Heart right ventricle (tissue), 16 donors: ENCODE measurements around the gene NUDT16L1. TPM values are rescaled to one million over a fixed set of nuclear protein-coding genes. Genes with fewer than 3 reads are reported as not detected.
"Not testable (repeated sequence)": the region's sequence is repeated elsewhere in the genome, so short reads cannot be mapped to it uniquely, and the experiment has no call there.

Experiments
- ATAC-seq, 8 donors: fragments of 200-7000 bp; cut with Tn5 transposase; one replicate each; pipeline ENCODE4 v1.9.1; 2020; ENCODE audit warnings: mild to moderate bottlenecking in 8 of 8, moderate library complexity in 8 of 8, moderate number of reproducible peaks in 1 of 8
- DNase-seq, 2 donors: peaks; one replicate each; pipeline ENCODE4 v3.0.0-alpha.2; 2020
- H3K27ac ChIP-seq, 10 donors: fragments of 200-600 bp; sonication (generic) in 2 of 10; one replicate each; pipeline versions ENCODE4 v1.5.0 to v1.8.0; 2020 to 2022; ENCODE audit warnings: mild to moderate bottlenecking in 3 of 10
- H3K27me3 ChIP-seq, 7 donors: fragments of 200-600 bp; one replicate each; pipeline ENCODE4 v1.8.0; 2021 to 2022; ENCODE audit warnings: mild to moderate bottlenecking in 2 of 7
- H3K36me3 ChIP-seq, 9 donors: fragments of 200-600 bp; sonication (generic) in 1 of 9; one replicate each; pipeline versions ENCODE4 v1.5.0 to v1.8.0; 2020 to 2022; ENCODE audit warnings: mild to moderate bottlenecking in 2 of 9
- H3K4me1 ChIP-seq, 9 donors: fragments of 200-600 bp; sonication (generic) in 1 of 9; one replicate each; pipeline versions ENCODE4 v1.5.0 to v1.8.0; 2020 to 2022; ENCODE audit warnings: mild to moderate bottlenecking in 4 of 9
- H3K4me3 ChIP-seq, 10 donors: fragments of 200-600 bp; sonication (generic) in 2 of 10; one replicate each; pipeline versions ENCODE4 v1.5.0 to v1.8.0; 2020 to 2022; ENCODE audit warnings: mild to moderate bottlenecking in 7 of 10, moderate library complexity in 2 of 10
- H3K9me3 ChIP-seq, 11 donors: fragments of 200-600 bp in 10 of 11; sonication (generic) in 2 of 11; one replicate each; pipeline versions ENCODE4 v1.5.0 to v1.8.0; 2013 to 2022; ENCODE audit warnings: mild to moderate bottlenecking in 2 of 11, control low read depth in 1 of 11, moderate library complexity in 1 of 11
- WGBS, 2 donors: extraction: QIAGEN DNeasy Blood & Tissue Kit; methylation state at CpG; one replicate each; pipeline ENCODE4 v1.1.7; 2013; ENCODE audit warnings: inconsistent platforms in 1 of 2; 5-methylcytosine and 5-hydroxymethylcytosine counted together
- intact Hi-C, 10 donors: fragments of 100-400 bp; cut with DNase I; formaldehyde crosslinking; loops; one replicate each; pipeline versions ENCODE4 v1.11.1 to v1.14.2; 2022
- polyA plus RNA-seq, 2 donors: library from polyadenylated mRNA; stranded (reverse); fragments of 200-250 nt; gene quantifications; one replicate each; pipeline ENCODE4 v1.2.3, GENCODE V29; 2013
- total RNA-seq, 10 donors: library from RNA; stranded (reverse); fragmentation: NEBNext Ultra II Directional in 3 of 10; extraction: Animal tissue kit (Norgen Biotek cat#: 25700) in 3 of 10; gene quantifications; one replicate each; pipeline versions ENCODE4 v1.2.1 to v1.2.4, GENCODE V29; 2021 to 2023
- TF ChIP-seq, protein P1 (sequence below), 9 donors: fragments of 200-600 bp; sonication (generic) in 2 of 9; IDR thresholded peaks; one replicate each; pipeline versions ENCODE4 v1.5.0 to v1.8.0; 2021 to 2022; ENCODE audit warnings: antibody characterized with exemption in 9 of 9, mild to moderate bottlenecking in 5 of 9, moderate library complexity in 1 of 9
- donor health status: Arrhythmogenic right ventricular cardiomyopathy.
- donor health status: ischemic (EF 13 %, LVEDD 7.1; RV severe dilation, severe dysfunction).
- donor health status: healthy with polysubstance abuse.
- donor health status: DM: no; HTN: yes; CAD: no.
- donor health status: DM: no; HTN: no; CAD: no.
- donor health status: ischemic (EF 25% LVEDD 6.9; RV normal size, moderate dysfunction).
- donor health status: ischemic (EF 25% LVEDD 5.7; RV mildly dilated, moderate dysfunction).
- donor health status: healthy.
- donor health status: DM: yes; HTN: yes; CAD: no.
- donor health status: Ischemic cardiomyopathy.
- donor health status: ischemic (EF 35%, LVEDD 5.7; RV mildly dilated, moderate dysfunction).
- donor health status: nonischemic (EF 11% LVEDD 7.7; RV severe dilation, severe dysfunction).
- donor health status: DM: yes; HTN: yes; CAD: no.
- donor health status: PGD.
- donor health status: ischemic (EF 29% LVEDD 5.4; RV normal size, mild dysfunction).
- donor health status: nonischemic (EF 23%, LVEDD 6.1; RV moderate dilation, normal function).

The NUDT16L1 gene
- total and polyA plus RNA-seq, 12 donors, result 25.4 to 65.7 (median 47.0) TPM

DNA sequence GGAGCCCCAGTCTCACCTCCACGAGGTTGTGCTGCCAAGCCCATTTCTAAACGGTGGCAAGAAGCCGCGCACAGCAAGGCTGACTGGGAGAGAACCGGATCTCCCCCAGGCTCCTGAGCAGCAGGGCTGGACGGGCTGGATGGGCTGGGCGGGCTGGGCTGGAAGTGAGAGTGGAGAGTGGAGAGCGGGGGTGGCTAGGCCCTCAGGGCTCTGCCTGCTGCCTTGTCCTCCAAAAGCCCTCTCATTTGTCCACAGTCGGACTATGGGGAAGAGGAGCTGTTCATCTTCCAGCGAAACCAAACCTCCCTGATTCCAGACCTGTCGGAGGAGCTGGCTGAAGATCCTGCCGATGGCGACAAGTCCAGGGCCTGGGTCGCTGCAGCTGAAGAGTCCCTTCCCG is 44.2 kb downstream of the NUDT16L1 start:
- WGBS, 2 donors, result 75 to 84% methylated on average over 15 of the region's 15 CpGs
- no peaks in the 10 kb centered on the region for H3K36me3 ChIP-seq
- H3K4me3 ChIP-seq, result no peak overlapping the region
- H3K27me3 ChIP-seq, result no peaks in the 10 kb centered on the region
- H3K4me1 ChIP-seq, result peaks cover 2 to 20% (median 16%) of the 10 kb centered on the region in 9 donors
- ATAC-seq (no peak), DNase-seq (no peak)
- no peak overlapping the region for H3K27ac ChIP-seq
- no peaks in the 10 kb centered on the region for H3K9me3 ChIP-seq
- TF ChIP-seq, protein P1, sequence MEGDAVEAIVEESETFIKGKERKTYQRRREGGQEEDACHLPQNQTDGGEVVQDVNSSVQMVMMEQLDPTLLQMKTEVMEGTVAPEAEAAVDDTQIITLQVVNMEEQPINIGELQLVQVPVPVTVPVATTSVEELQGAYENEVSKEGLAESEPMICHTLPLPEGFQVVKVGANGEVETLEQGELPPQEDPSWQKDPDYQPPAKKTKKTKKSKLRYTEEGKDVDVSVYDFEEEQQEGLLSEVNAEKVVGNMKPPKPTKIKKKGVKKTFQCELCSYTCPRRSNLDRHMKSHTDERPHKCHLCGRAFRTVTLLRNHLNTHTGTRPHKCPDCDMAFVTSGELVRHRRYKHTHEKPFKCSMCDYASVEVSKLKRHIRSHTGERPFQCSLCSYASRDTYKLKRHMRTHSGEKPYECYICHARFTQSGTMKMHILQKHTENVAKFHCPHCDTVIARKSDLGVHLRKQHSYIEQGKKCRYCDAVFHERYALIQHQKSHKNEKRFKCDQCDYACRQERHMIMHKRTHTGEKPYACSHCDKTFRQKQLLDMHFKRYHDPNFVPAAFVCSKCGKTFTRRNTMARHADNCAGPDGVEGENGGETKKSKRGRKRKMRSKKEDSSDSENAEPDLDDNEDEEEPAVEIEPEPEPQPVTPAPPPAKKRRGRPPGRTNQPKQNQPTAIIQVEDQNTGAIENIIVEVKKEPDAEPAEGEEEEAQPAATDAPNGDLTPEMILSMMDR (IDR thresholded peaks at IDR 0.05), result no peak
- intact Hi-C loops, result loop anchor here in 2 of 10 donors (5.0 to 10.0 kb wide), 2 partner anchors 60 to 217 kb away; partner anchors contain the start of genes SEC14L5 (in 1 of the 2) and SMIM22 (in 1 of the 2)

DNA sequence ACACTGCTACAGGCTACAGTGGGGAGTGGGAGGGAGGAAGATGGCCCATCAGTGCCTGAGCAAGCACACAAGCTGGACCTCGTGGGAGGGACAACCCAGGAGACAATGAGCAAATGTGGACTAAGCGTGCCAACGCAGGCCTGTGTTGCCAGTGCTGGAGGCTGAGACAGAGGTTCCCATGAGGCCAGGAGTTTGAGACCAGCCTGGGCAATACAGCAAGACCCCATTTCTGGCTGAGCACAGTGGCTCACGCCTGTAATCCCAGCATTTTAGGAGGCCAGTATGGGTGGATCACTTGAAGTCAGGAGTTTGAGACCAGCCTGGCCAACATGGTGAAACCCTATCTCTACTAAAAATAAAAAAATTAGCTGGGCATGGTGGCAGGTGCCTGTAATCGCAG is 45.0 kb downstream of the NUDT16L1 start:
- DNase-seq, H3K36me3 ChIP-seq, H3K9me3 ChIP-seq, H3K4me3 ChIP-seq, H3K27me3 ChIP-seq, ATAC-seq, H3K27ac ChIP-seq: not testable (repeated sequence)
- 85% methylated on average over 5 of the region's 5 CpGs for WGBS, 2 donors
- intact Hi-C loops, result loop anchor here in 2 of 10 donors (5.0 to 10.0 kb wide), 2 partner anchors 59 to 216 kb away; partner anchors contain the start of genes SEC14L5 (in 1 of the 2) and SMIM22 (in 1 of the 2)
- peaks cover 6 to 21% (median 12%) of the 10 kb centered on the region in 9 donors for H3K4me1 ChIP-seq

DNA sequence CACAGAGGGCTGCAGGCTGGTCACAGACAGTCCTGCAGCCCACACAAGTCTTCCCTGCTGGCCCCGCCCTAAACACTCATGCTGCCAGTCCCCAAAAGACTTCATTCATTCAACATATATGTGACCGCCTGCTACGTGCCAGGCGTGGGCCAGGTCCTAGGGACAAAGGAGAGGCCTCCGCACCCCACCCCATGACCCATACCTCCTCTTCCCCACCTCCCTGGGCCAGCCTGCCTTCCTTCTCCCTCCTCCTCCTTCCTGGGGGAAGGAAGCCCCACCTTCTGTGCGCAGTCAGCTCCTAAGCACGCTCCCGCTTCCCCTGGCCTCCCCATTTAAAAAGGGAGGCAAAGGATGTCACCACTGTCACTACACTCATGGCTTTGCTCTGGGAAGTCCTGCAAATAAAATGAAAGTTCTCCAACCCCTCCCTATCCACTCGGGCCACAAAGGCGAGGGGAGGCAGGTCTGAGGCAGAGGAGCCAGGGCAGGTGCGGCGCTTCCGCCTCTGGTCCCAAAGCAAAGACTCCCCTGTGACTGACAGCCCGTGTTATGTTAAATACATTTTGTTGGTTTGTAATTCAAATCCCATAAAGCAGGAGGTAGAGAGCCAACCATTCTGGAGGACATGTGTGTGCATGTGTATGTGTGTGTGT is 50.0 kb downstream of the NUDT16L1 start:
- no peaks in the 10 kb centered on the region for H3K9me3 ChIP-seq
- peak in 4 of 8 donors; percentile 13 to 43 (median 29) for ATAC-seq
- H3K4me3 ChIP-seq, result peak overlapping the region in 3 of 10 donors; percentile 15 to 32 (median 21)
- H3K36me3 ChIP-seq, result peaks cover 0 to 2% (median 0%) of the 10 kb centered on the region in 9 donors
- WGBS, 2 donors, result 40% methylated on average over 14 of the region's 14 CpGs
- peaks cover 0 to 22% (median 6%) of the 10 kb centered on the region in 9 donors for H3K4me1 ChIP-seq
- intact Hi-C loops, result no loop called here
- TF ChIP-seq, protein P1 (IDR thresholded peaks at IDR 0.05), result no peak
- no peak for DNase-seq
- H3K27ac ChIP-seq, result no peak overlapping the region
- H3K27me3 ChIP-seq, result no peaks in the 10 kb centered on the region

DNA sequence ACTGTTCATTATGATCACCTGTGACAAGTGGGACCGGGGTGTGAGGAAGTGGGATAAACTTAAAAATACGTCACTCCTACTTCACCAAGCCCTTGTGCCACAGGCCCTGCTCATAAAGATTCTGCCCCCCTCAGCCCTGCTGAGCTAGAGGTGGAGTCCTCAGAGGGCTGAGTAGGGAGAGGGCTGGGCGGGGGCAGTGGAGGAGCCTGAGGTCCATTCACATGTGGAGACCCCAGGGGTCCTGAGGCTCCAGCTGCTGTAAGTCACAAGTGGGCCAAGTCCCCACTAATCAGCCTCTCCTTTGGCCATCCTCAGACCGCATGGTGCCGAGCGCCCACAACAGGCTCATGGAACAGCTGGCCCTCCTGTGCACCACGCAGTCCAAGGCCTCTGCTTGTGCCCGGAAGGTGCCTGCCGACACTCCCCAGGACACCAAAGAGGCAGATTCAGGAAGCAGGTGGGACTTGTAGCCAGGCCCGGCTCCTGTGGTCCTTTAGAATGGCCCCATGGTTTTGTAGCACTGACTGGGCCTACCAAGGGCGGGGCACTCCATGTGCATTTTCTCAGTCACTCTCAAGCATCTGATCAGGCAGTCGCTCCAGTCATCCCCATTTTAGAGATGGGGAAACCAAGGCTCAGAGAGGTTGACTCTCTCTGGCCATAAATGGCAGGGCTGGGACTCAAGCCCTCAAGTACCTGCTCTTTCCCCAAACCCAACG is 51.4 kb downstream of the NUDT16L1 start:
- Histone ChIP-seq H3K9me3 (no peaks in the 10 kb centered on the region), H3K4me3 (no peak overlapping the region), H3K27me3 (no peaks in the 10 kb centered on the region), H3K36me3 (peaks cover 0 to 15% (median 1%) of the 10 kb centered on the region in 9 donors), H3K4me1 (peaks cover 0 to 22% (median 6%) of the 10 kb centered on the region in 9 donors), H3K27ac (no peak overlapping the region)
- ATAC-seq (no peak), DNase-seq (no peak)
- intact Hi-C loops, result no loop called here
- TF ChIP-seq, protein P1 (IDR thresholded peaks at IDR 0.05), result no peak
- 72 to 86% methylated on average over 13 of the region's 13 CpGs for WGBS, 2 donors
